Small intestine (tissue), 7 donors: Measurements from ENCODE around the gene TCERG1L. TPM values are rescaled to one million over a fixed set of nuclear protein-coding genes. Genes with fewer than 3 reads are reported as not detected.

ENCODE experiments used
- DNase-seq, 2 donors: peaks; one replicate each; pipeline versions ENCODE4 v3.0.0 to v3.0.0-alpha.2; 2013
- FAIRE-seq: peaks from 2 replicates; lab custom pipeline; 2012; peaks lifted over from hg19 to GRCh38; lab: Jason Lieb, UNC
- H3K27ac ChIP-seq, 3 donors: one replicate each; pipeline ENCODE4 v1.5.1; 2013; ENCODE audit warnings: low read length in 2 of 3, mild to moderate bottlenecking in 2 of 3, control low read depth in 1 of 3, inconsistent platforms in 1 of 3, low read depth in 1 of 3, moderate library complexity in 1 of 3
- H3K27me3 ChIP-seq, 3 donors: one replicate each; pipeline ENCODE4 v1.6.1; 2013; ENCODE audit warnings: low read length in 3 of 3, inconsistent platforms in 1 of 3; ENCODE audit not compliant: control insufficient read depth in 3 of 3, insufficient read depth in 3 of 3
- H3K36me3 ChIP-seq, 3 donors: one replicate each; pipeline ENCODE4 v1.6.1; 2013; ENCODE audit warnings: low read length in 3 of 3, inconsistent platforms in 1 of 3, low read depth in 1 of 3, mild to moderate bottlenecking in 1 of 3, moderate library complexity in 1 of 3; ENCODE audit not compliant: control insufficient read depth in 3 of 3, insufficient read depth in 2 of 3
- H3K4me1 ChIP-seq, 3 donors: one replicate each; pipeline ENCODE4 v1.6.1; 2013; ENCODE audit warnings: low read length in 2 of 3, inconsistent platforms in 1 of 3, low read depth in 1 of 3, mild to moderate bottlenecking in 1 of 3, moderate library complexity in 1 of 3; ENCODE audit not compliant: control insufficient read depth in 3 of 3, insufficient read depth in 2 of 3
- H3K4me3 ChIP-seq, 3 donors: one replicate each; pipeline ENCODE4 v1.5.1; 2013; ENCODE audit warnings: low read length in 3 of 3, control low read depth in 1 of 3, inconsistent platforms in 1 of 3, low read depth in 1 of 3, mild to moderate bottlenecking in 1 of 3, moderate library complexity in 1 of 3
- H3K9me3 ChIP-seq, 2 donors: one replicate each; pipeline ENCODE4 v1.6.1; 2013; ENCODE audit warnings: low read depth in 1 of 2, low read length in 1 of 2; ENCODE audit not compliant: control insufficient read depth in 2 of 2, insufficient read depth in 1 of 2
- WGBS, 3 donors: extraction: QIAGEN DNeasy Blood & Tissue Kit; methylation state at CpG; one replicate each; pipeline ENCODE4 v1.1.7; 2013; 5-methylcytosine and 5-hydroxymethylcytosine counted together
- polyA plus RNA-seq, 4 donors: library from polyadenylated mRNA; stranded (reverse) in 3 of 4; unstranded in 1 of 4; fragments of 200-250 nt in 3 of 4; fragments of 120-200 nt in 1 of 4; gene quantifications; one replicate each; pipeline versions ENCODE4 v1.2.1 to v1.2.3, GENCODE V29; 2013
- donor health status: healthy with polysubstance abuse.
- donor health status: control.
- donor health status: control.
- donor health status: Bipolar disorder and iron deficiency.
- donor health status: healthy.

Gene TCERG1L
- polyA plus RNA-seq, 4 donors: 0.04 to 0.12 TPM; not detected in 2

DNA sequence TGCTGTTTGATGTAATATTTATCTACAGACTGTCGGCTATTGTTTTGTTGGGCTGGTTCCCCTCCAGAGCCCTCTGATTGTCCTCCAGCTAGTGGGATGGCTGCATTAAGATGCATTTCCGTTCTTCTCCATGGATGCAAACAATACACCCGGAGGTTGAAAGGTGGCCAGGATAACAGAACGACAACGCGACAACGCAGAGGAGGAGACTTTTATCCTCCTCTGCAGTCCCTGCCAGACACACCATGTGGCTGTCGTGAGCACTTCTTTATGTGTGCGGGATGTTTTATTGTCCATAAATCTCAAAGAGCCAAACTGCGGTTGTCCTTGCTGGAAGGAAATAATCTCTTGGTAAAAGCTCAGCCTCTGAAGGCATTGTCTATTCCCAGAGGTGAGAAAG lies 39.1 kb upstream of the TCERG1L start:
- H3K4me3 ChIP-seq: no peak overlapping the region
- WGBS, 3 donors: 70 to 80% (median 77%) methylated on average over 10 of the region's 10 CpGs
- H3K4me1 ChIP-seq: no peaks in the 10 kb centered on the region
- H3K27ac ChIP-seq: no peak overlapping the region
- no peaks in the 10 kb centered on the region for H3K27me3 ChIP-seq
- H3K9me3 ChIP-seq: no peaks in the 10 kb centered on the region
- no peak for FAIRE-seq
- no peaks in the 10 kb centered on the region for H3K36me3 ChIP-seq
- DNase-seq: no peak

DNA sequence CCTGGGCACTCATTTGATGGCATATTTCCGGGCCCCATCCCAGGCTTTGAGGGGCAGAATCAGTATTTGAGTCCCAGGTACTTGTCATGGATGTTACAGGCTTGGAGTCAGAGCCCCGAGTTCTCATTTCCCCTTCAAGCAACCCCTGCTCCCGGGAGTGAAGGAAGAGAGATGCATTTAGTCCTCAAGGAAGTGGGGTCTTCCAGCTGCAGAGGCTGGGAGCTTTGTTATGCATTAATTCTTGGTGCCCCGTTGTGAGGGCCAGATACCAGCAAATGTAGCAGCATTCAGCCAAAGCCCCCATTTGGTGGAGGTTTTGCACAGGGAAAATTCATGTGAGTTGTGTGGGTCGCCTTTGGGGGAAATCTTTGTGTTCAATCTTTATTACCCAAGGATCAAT lies 38.7 kb upstream of the TCERG1L start:
- 36 to 50% (median 42%) methylated on average over 5 of the region's 5 CpGs for WGBS, 3 donors
- DNase-seq: no peak
- H3K4me3 ChIP-seq: no peak overlapping the region
- no peaks in the 10 kb centered on the region for H3K9me3 ChIP-seq
- H3K36me3 ChIP-seq: no peaks in the 10 kb centered on the region
- H3K27ac ChIP-seq: no peak overlapping the region
- no peak for FAIRE-seq
- H3K4me1 ChIP-seq: no peaks in the 10 kb centered on the region
- no peaks in the 10 kb centered on the region for H3K27me3 ChIP-seq

DNA sequence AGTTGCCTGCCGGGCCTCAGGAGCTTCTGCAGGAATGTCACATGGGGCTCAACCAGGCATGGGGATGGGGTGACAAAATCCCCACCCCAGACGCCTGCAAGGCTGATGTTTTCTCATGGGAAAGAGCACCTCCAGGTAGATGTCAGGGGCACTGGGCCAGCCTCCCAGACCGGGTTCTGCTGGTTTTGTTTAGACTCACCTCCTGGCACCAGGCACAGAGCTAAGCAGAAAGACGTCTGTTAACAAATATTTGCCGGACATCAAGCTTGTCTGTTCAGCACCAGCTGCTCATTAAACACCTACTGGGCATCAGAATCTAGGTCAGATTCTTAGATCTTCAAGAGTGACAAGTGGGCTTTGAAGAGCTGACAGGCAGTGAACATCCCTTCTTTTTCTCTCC lies 34.9 kb upstream of the TCERG1L start:
- Histone ChIP-seq H3K36me3 (no peaks in the 10 kb centered on the region), H3K4me3 (no peak overlapping the region), H3K27ac (no peak overlapping the region), H3K4me1 (no peaks in the 10 kb centered on the region), H3K9me3 (no peaks in the 10 kb centered on the region), H3K27me3 (no peaks in the 10 kb centered on the region)
- no peak for DNase-seq
- 38 to 54% (median 44%) methylated on average over 5 of the region's 5 CpGs for WGBS, 3 donors
- no peak for FAIRE-seq

DNA sequence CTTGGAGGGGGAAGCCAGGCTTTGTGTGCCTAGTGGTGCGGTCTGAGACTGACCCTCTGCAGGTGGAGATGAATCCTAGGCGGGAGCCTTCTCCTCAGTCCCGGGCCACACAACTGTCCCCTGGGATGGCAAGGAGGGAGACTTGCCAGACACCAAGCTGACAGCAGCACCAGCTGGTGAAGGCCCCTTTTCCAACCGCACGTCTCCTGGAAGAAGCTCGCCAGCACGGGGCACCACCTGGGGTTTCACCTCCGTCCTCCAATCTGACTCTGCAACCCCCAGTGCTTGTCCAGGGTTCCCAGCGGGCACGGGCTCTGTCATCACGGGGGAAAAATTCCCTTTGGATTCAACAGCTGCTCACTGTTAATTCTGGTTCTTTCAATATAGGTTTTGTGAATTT lies 34.2 kb upstream of the TCERG1L start:
- H3K9me3 ChIP-seq: no peaks in the 10 kb centered on the region
- FAIRE-seq (no peak), DNase-seq (no peak)
- no peaks in the 10 kb centered on the region for H3K36me3 ChIP-seq
- H3K4me3 ChIP-seq: no peak overlapping the region
- no peak overlapping the region for H3K27ac ChIP-seq
- 84 to 90% (median 85%) methylated on average over 11 of the region's 11 CpGs for WGBS, 3 donors
- H3K4me1 ChIP-seq: no peaks in the 10 kb centered on the region
- no peaks in the 10 kb centered on the region for H3K27me3 ChIP-seq

DNA sequence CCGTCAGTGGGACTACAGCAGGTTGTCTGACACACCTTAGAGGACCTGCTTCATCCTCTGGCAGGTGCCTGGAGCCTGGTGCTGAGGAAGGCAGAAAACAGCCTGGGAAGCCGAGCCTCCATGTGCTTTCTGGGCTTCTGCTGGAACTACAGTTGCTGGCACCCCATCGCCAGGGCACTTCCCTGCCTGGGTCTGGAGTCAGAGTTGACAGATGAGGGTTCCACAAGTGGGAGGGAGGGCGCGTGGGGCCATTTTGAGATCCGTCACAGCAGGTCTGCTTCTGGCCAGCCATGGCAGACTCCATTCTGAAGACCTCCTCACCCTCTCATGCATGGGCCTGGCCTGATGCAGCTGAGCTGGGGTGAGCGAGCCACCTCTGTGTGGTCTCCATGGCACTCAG lies 33.2 kb upstream of the TCERG1L start:
- H3K36me3 ChIP-seq: no peaks in the 10 kb centered on the region
- H3K9me3 ChIP-seq: no peaks in the 10 kb centered on the region
- FAIRE-seq: no peak
- H3K4me3 ChIP-seq: no peak overlapping the region
- no peak overlapping the region for H3K27ac ChIP-seq
- H3K27me3 ChIP-seq: no peaks in the 10 kb centered on the region
- DNase-seq: no peak
- H3K4me1 ChIP-seq: no peaks in the 10 kb centered on the region
- 79 to 87% (median 85%) methylated on average over 7 of the region's 7 CpGs for WGBS, 3 donors

DNA sequence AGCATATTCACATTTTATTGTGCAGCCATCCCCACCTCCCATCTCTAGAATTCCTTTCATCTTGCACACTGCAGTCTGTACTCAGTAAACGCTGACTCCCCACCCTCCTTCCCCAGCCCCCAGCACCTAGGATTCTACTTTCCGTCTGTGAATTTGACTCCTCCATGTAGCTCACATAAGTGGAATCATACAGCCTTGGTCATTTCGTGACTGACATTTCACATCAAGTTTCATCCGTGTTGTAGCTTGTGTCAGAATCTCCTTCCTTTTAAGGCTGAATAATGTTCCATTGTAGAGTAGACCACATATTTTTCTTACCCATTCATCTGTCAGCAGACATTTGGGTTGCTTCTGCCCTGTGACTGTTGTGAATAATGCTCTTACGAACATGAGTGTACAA lies 26.2 kb upstream of the TCERG1L start:
- H3K4me3 ChIP-seq: no peak overlapping the region
- H3K4me1 ChIP-seq: no peaks in the 10 kb centered on the region
- H3K27me3 ChIP-seq: no peaks in the 10 kb centered on the region
- WGBS, 3 donors: 75 to 78% (median 77%) methylated on average over 5 of the region's 5 CpGs
- no peaks in the 10 kb centered on the region for H3K36me3 ChIP-seq
- no peak overlapping the region for H3K27ac ChIP-seq
- H3K9me3 ChIP-seq: no peaks in the 10 kb centered on the region
- FAIRE-seq (no peak), DNase-seq (no peak)

DNA sequence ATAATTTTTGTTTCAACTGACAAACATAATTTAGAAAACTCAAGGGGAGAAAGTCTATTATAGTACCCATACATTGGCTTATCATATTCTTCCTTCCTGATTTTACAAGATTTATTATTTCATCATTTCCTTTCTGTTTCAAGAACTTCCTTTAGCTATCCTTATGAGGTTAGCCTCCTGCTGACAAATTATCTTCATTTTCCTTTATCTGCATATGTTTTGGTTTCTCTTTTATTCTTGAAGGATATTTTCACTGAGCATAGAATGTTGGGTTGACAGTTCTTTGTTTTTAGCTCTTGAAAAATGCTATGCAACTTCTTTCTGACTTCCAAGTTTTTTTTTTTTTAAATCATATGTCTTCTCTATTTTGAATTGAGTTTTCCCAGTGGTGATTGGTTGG lies 21.3 kb upstream of the TCERG1L start:
- Histone ChIP-seq H3K27ac (no peak overlapping the region), H3K27me3 (no peaks in the 10 kb centered on the region), H3K4me3 (no peak overlapping the region), H3K4me1 (no peaks in the 10 kb centered on the region), H3K9me3 (no peaks in the 10 kb centered on the region), H3K36me3 (no peaks in the 10 kb centered on the region)
- FAIRE-seq (no peak), DNase-seq (no peak)

DNA sequence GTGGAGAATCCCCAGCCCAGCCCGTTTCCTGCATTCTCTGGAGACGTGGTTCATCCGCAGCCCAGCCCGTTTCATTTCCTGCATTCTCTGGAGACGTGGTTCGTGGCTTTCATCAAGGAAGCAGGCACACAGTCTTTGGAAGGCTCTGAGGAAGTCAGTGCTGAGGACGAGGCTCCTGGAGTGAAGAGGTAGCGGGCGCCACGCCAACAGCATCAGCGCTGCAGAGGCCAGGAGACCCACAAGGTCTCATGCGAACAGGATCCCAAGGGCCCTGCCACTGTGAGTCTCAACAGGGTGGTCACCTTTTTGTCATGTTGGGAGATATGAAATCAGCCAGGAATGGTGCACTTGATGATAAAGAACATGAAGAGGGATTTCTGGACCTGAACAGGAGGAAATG lies 12.4 kb upstream of the TCERG1L start:
- Histone ChIP-seq H3K27me3 (peaks cover 0 to 8% (median 0%) of the 10 kb centered on the region in 3 donors), H3K27ac (no peak overlapping the region), H3K4me3 (no peak overlapping the region), H3K36me3 (no peaks in the 10 kb centered on the region), H3K9me3 (no peaks in the 10 kb centered on the region), H3K4me1 (no peaks in the 10 kb centered on the region)
- FAIRE-seq: no peak
- DNase-seq: no peak
- WGBS, 3 donors: 51 to 76% (median 52%) methylated on average over 12 of the region's 12 CpGs

DNA sequence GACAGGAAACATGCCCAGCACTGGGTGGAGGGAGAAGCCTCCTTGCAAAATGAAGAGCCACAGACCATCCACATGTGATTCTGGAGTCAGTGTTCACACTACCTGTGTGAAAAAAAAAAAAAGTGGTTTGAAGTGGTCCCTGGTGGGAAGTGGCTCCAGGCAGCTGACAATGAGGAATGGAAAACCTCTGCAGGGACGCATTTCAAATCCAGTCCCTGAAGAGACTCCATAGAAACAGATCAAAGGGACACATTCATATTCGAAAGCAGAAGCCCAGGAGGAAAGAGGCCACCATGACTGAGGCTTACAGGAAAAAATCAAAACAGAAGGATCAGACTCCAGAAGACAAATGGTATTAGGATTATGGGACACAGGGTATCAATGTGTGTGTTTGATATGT lies 11.5 kb upstream of the TCERG1L start:
- no peaks in the 10 kb centered on the region for H3K9me3 ChIP-seq
- H3K27me3 ChIP-seq: peaks cover 0 to 8% (median 0%) of the 10 kb centered on the region in 3 donors
- no peaks in the 10 kb centered on the region for H3K36me3 ChIP-seq
- WGBS, 3 donors: 57 to 75% (median 66%) methylated on average over 2 of the region's 2 CpGs
- H3K4me3 ChIP-seq: no peak overlapping the region
- FAIRE-seq (no peak), DNase-seq (no peak)
- H3K27ac ChIP-seq: no peak overlapping the region
- no peaks in the 10 kb centered on the region for H3K4me1 ChIP-seq
